Heart right ventricle (tissue), 16 donors: ENCODE results near the gene MS4A15. TPM values are rescaled to one million over a fixed set of nuclear protein-coding genes. Genes with fewer than 3 reads are reported as not detected.

ENCODE experiments used
- ATAC-seq, 8 donors: fragments of 200-7000 bp; cut with Tn5 transposase; one replicate each; pipeline ENCODE4 v1.9.1; 2020; ENCODE audit warnings: mild to moderate bottlenecking in 8 of 8, moderate library complexity in 8 of 8, moderate number of reproducible peaks in 1 of 8
- DNase-seq, 2 donors: peaks; one replicate each; pipeline ENCODE4 v3.0.0-alpha.2; 2020
- H3K27ac ChIP-seq, 10 donors: fragments of 200-600 bp; sonication (generic) in 2 of 10; one replicate each; pipeline versions ENCODE4 v1.5.0 to v1.8.0; 2020 to 2022; ENCODE audit warnings: mild to moderate bottlenecking in 3 of 10
- H3K27me3 ChIP-seq, 7 donors: fragments of 200-600 bp; one replicate each; pipeline ENCODE4 v1.8.0; 2021 to 2022; ENCODE audit warnings: mild to moderate bottlenecking in 2 of 7
- H3K36me3 ChIP-seq, 9 donors: fragments of 200-600 bp; sonication (generic) in 1 of 9; one replicate each; pipeline versions ENCODE4 v1.5.0 to v1.8.0; 2020 to 2022; ENCODE audit warnings: mild to moderate bottlenecking in 2 of 9
- H3K4me1 ChIP-seq, 9 donors: fragments of 200-600 bp; sonication (generic) in 1 of 9; one replicate each; pipeline versions ENCODE4 v1.5.0 to v1.8.0; 2020 to 2022; ENCODE audit warnings: mild to moderate bottlenecking in 4 of 9
- H3K4me3 ChIP-seq, 10 donors: fragments of 200-600 bp; sonication (generic) in 2 of 10; one replicate each; pipeline versions ENCODE4 v1.5.0 to v1.8.0; 2020 to 2022; ENCODE audit warnings: mild to moderate bottlenecking in 7 of 10, moderate library complexity in 2 of 10
- H3K9me3 ChIP-seq, 11 donors: fragments of 200-600 bp in 10 of 11; sonication (generic) in 2 of 11; one replicate each; pipeline versions ENCODE4 v1.5.0 to v1.8.0; 2013 to 2022; ENCODE audit warnings: mild to moderate bottlenecking in 2 of 11, control low read depth in 1 of 11, moderate library complexity in 1 of 11
- WGBS, 2 donors: extraction: QIAGEN DNeasy Blood & Tissue Kit; methylation state at CpG; one replicate each; pipeline ENCODE4 v1.1.7; 2013; ENCODE audit warnings: inconsistent platforms in 1 of 2; 5-methylcytosine and 5-hydroxymethylcytosine counted together
- intact Hi-C, 10 donors: fragments of 100-400 bp; cut with DNase I; formaldehyde crosslinking; loops; one replicate each; pipeline versions ENCODE4 v1.11.1 to v1.14.2; 2022
- polyA plus RNA-seq, 2 donors: library from polyadenylated mRNA; stranded (reverse); fragments of 200-250 nt; gene quantifications; one replicate each; pipeline ENCODE4 v1.2.3, GENCODE V29; 2013
- total RNA-seq, 10 donors: library from RNA; stranded (reverse); fragmentation: NEBNext Ultra II Directional in 3 of 10; extraction: Animal tissue kit (Norgen Biotek cat#: 25700) in 3 of 10; gene quantifications; one replicate each; pipeline versions ENCODE4 v1.2.1 to v1.2.4, GENCODE V29; 2021 to 2023
- TF ChIP-seq, protein P1 (sequence below), 9 donors: fragments of 200-600 bp; sonication (generic) in 2 of 9; IDR thresholded peaks; one replicate each; pipeline versions ENCODE4 v1.5.0 to v1.8.0; 2021 to 2022; ENCODE audit warnings: antibody characterized with exemption in 9 of 9, mild to moderate bottlenecking in 5 of 9, moderate library complexity in 1 of 9
- donor health status: Arrhythmogenic right ventricular cardiomyopathy.
- donor health status: ischemic (EF 13 %, LVEDD 7.1; RV severe dilation, severe dysfunction).
- donor health status: healthy with polysubstance abuse.
- donor health status: DM: no; HTN: yes; CAD: no.
- donor health status: DM: no; HTN: no; CAD: no.
- donor health status: ischemic (EF 25% LVEDD 6.9; RV normal size, moderate dysfunction).
- donor health status: ischemic (EF 25% LVEDD 5.7; RV mildly dilated, moderate dysfunction).
- donor health status: healthy.
- donor health status: DM: yes; HTN: yes; CAD: no.
- donor health status: Ischemic cardiomyopathy.
- donor health status: ischemic (EF 35%, LVEDD 5.7; RV mildly dilated, moderate dysfunction).
- donor health status: nonischemic (EF 11% LVEDD 7.7; RV severe dilation, severe dysfunction).
- donor health status: DM: yes; HTN: yes; CAD: no.
- donor health status: PGD.
- donor health status: ischemic (EF 29% LVEDD 5.4; RV normal size, mild dysfunction).
- donor health status: nonischemic (EF 23%, LVEDD 6.1; RV moderate dilation, normal function).

The MS4A15 gene
- total and polyA plus RNA-seq, 12 donors = not detected

DNA sequence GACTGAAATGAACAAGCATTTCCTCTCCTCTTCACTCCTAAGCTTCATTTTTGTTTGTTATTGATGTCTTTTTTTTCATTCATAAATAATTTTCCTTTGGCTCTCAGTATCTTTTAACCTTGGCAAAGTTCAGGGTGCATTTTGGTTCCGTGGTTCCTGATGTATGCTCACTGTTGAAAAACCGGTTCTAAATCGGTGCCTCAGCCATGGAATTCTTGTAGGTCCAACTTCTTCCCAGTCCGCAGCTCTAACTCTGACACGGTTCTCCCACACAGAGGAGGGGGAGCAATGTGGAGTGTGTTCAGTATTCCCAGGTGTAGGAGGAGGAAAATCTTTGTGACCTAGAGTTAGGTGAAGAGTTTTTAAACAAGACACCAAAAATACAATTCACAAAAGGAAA lies 12.6 kb upstream of the MS4A15 start:
- H3K4me1 ChIP-seq = no peaks in the 10 kb centered on the region
- no peak overlapping the region for H3K4me3 ChIP-seq
- peaks cover 0 to 26% (median 0%) of the 10 kb centered on the region in 11 donors for H3K9me3 ChIP-seq
- WGBS, 2 donors = 79 to 88% methylated on average over 5 of the region's 5 CpGs
- DNase-seq (no peak), ATAC-seq (no peak)
- intact Hi-C loops = loop anchor here in 1 of 10 donors (10.0 kb wide), 1 partner anchor 59 kb away; no protein-coding TSS in a partner anchor
- TF ChIP-seq, protein P1, sequence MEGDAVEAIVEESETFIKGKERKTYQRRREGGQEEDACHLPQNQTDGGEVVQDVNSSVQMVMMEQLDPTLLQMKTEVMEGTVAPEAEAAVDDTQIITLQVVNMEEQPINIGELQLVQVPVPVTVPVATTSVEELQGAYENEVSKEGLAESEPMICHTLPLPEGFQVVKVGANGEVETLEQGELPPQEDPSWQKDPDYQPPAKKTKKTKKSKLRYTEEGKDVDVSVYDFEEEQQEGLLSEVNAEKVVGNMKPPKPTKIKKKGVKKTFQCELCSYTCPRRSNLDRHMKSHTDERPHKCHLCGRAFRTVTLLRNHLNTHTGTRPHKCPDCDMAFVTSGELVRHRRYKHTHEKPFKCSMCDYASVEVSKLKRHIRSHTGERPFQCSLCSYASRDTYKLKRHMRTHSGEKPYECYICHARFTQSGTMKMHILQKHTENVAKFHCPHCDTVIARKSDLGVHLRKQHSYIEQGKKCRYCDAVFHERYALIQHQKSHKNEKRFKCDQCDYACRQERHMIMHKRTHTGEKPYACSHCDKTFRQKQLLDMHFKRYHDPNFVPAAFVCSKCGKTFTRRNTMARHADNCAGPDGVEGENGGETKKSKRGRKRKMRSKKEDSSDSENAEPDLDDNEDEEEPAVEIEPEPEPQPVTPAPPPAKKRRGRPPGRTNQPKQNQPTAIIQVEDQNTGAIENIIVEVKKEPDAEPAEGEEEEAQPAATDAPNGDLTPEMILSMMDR (IDR thresholded peaks at IDR 0.05) = no peak
- peaks cover 0 to 10% (median 1%) of the 10 kb centered on the region in 7 donors for H3K27me3 ChIP-seq
- H3K36me3 ChIP-seq = no peaks in the 10 kb centered on the region
- H3K27ac ChIP-seq = no peak overlapping the region

DNA sequence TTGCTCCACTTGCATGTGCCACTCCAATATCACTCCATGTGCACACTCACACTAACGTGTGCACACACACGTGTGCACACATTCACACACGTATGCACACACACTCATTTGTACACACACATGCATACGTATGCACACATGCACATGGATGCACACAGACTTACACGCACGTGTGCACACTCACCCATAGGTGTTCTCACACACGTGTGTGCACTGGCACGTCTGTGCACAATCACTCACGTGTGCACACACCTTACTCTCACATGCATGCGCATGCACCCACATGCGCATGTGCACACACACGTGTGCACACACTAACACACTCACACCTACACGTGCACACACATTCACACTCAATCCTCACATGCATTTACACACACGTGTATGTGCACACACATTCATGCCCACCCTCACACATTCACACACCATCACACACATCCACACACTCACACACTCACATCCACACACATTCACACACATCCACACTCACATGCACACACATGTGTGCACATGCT lies 9.3 kb upstream of the MS4A15 start:
- Histone ChIP-seq H3K9me3 (peaks cover 0 to 15% (median 0%) of the 10 kb centered on the region in 11 donors), H3K27me3 (peaks cover 0 to 32% (median 23%) of the 10 kb centered on the region in 7 donors), H3K4me3 (no peak overlapping the region), H3K4me1 (no peaks in the 10 kb centered on the region), H3K27ac (no peak overlapping the region), H3K36me3 (no peaks in the 10 kb centered on the region)
- WGBS, 2 donors = 92 to 93% methylated on average over 14 of the region's 14 CpGs
- intact Hi-C loops = loop anchor here in 1 of 10 donors (10.0 kb wide), 1 partner anchor 63 kb away; no protein-coding TSS in a partner anchor
- DNase-seq (no peak), ATAC-seq (no peak)
- TF ChIP-seq, protein P1 (IDR thresholded peaks at IDR 0.05) = no peak

DNA sequence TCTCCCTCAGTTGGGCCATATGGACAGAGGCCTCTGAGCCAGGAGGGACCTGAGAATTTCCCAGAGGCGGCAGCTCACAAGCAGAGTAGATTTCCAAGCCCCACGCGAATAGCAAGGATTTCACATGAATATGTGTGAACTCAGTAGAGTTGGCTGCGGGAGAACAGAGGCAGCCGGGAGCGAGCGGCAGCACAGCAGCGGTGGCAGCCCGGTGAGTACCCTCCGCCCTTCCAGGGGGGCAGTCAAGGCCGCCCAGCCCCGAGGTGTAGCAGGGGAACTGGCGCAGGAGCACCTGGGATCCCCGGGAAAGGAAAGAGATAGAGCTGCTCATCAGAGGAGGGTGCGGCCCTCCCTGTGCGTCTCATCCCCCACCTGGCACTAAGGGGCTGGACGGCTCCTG lies 8.4 kb upstream of the MS4A15 start:
- DNase-seq (no peak), ATAC-seq (no peak)
- H3K4me3 ChIP-seq = no peak overlapping the region
- no peaks in the 10 kb centered on the region for H3K36me3 ChIP-seq
- H3K9me3 ChIP-seq = peaks cover 0 to 12% (median 0%) of the 10 kb centered on the region in 11 donors
- intact Hi-C loops = loop anchor here in 1 of 10 donors (10.0 kb wide), 1 partner anchor 63 kb away; no protein-coding TSS in a partner anchor
- TF ChIP-seq, protein P1 (IDR thresholded peaks at IDR 0.05) = no peak
- H3K27me3 ChIP-seq = peaks cover 0 to 39% (median 24%) of the 10 kb centered on the region in 7 donors
- 86 to 89% methylated on average over 17 of the region's 17 CpGs for WGBS, 2 donors
- H3K4me1 ChIP-seq = no peaks in the 10 kb centered on the region
- H3K27ac ChIP-seq = no peak overlapping the region

DNA sequence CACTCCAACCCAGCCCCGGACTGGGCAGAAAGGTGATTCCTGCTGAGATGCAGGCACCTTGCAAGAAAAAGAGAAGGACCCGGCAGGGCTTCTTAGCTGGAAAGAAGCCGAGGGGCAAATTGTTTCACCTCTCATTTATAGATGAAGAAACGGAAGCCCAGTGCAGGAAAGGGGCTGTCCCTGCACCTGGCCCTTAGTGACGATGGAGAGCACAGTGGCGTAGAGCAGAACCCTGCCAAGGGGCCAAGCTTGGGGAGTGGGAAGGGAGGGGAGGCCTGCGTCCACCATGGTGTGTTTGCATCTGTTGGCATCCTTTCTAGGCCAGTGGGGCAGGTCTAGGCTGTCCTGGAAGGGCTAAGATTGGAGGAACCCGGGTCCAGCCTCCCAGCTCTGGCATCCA lies 7.8 kb upstream of the MS4A15 start:
- intact Hi-C loops = loop anchor here in 1 of 10 donors (10.0 kb wide), 1 partner anchor 64 kb away; no protein-coding TSS in a partner anchor

More for the DNA sequence above, 7.8 kb upstream of the MS4A15 start:
- peaks cover 0 to 40% (median 29%) of the 10 kb centered on the region in 7 donors for H3K27me3 ChIP-seq
- DNase-seq (no peak), ATAC-seq (no peak)
- H3K9me3 ChIP-seq = peaks cover 0 to 12% (median 0%) of the 10 kb centered on the region in 11 donors
- TF ChIP-seq, protein P1 (IDR thresholded peaks at IDR 0.05) = no peak
- 71 to 79% methylated on average over 8 of the region's 8 CpGs for WGBS, 2 donors
- H3K36me3 ChIP-seq = no peaks in the 10 kb centered on the region
- H3K27ac ChIP-seq = no peak overlapping the region
- no peaks in the 10 kb centered on the region for H3K4me1 ChIP-seq
- no peak overlapping the region for H3K4me3 ChIP-seq
